CMK (cell line): ENCODE results near the gene EDEM1.
"Not testable (repeated sequence)": the region's sequence is repeated elsewhere in the genome, so short reads cannot be mapped to it uniquely, and the experiment has no call there.

Experiments
- DNase-seq: peaks from one replicate; pipeline ENCODE4 v3.0.0-alpha.2; 2010; ENCODE audit warnings: low read depth

EDEM1 gene

GRCh38 chr3:5179036-5179435 is 8.5 kb upstream of the EDEM1 start:
- DNase-seq, result not testable (repeated sequence)

GRCh38 chr3:5181469-5182141 is 5.9 kb upstream of the EDEM1 start:
- DNase-seq, result no peak

GRCh38 chr3:5183714-5184113 is 3.8 kb upstream of the EDEM1 start:
- not testable (repeated sequence) for DNase-seq

- DNase-seq, result no peak
These were observed 3.0 kb upstream of the EDEM1 start for GRCh38 chr3:5184499-5184898.

- DNase-seq, result no peak
These were observed 2.3 kb upstream of the EDEM1 start for GRCh38 chr3:5185093-5185673.

- no peak for DNase-seq
These were observed 1.2 kb upstream of the EDEM1 start for GRCh38 chr3:5186089-5186857.

- DNase-seq, result no peak
These were observed 700 bp upstream of the EDEM1 start for GRCh38 chr3:5186858-5187155.

- DNase-seq, result no peak
These were observed 462 bp downstream of the EDEM1 start for GRCh38 chr3:5187920-5188418.

GRCh38 chr3:5188419-5189221 is 1.1 kb downstream of the EDEM1 start:
- DNase-seq, result no peak

GRCh38 chr3:5190147-5190791 is 2.8 kb downstream of the EDEM1 start:
- no peak for DNase-seq

GRCh38 chr3:5191555-5192304 is 4.2 kb downstream of the EDEM1 start:
- no peak for DNase-seq

GRCh38 chr3:5192571-5193365 is 5.3 kb downstream of the EDEM1 start:
- DNase-seq, result no peak

- no peak for DNase-seq
These were observed 6.8 kb downstream of the EDEM1 start for GRCh38 chr3:5194341-5194740.

- no peak for DNase-seq
These were observed 7.4 kb downstream of the EDEM1 start for GRCh38 chr3:5194801-5195509.

- no peak for DNase-seq
These were observed 8.1 kb downstream of the EDEM1 start for GRCh38 chr3:5195605-5196004.

- DNase-seq, result no peak
These were observed 9.5 kb downstream of the EDEM1 start for GRCh38 chr3:5197022-5197421.

- no peak for DNase-seq
These were observed 10.2 kb downstream of the EDEM1 start for GRCh38 chr3:5197470-5198312.

GRCh38 chr3:5198313-5198677 is 10.8 kb downstream of the EDEM1 start:
- DNase-seq, result no peak
